H1 (cell line): ENCODE measurements around the gene IFNA16. TPM values are rescaled to one million over a fixed set of nuclear protein-coding genes. Genes with fewer than 3 reads are reported as not detected.

Source experiments
- CTCF ChIA-PET: fragments of 300-600 bp; sonication (Branson Sonifier 250); formaldehyde crosslinking; loops from one replicate; lab custom pipeline; 2021; ENCODE audit not compliant: partially characterized antibody; lab: Charles Lee
- POLR2A ChIA-PET: fragments of 300-600 bp; sonication (Branson Sonifier 250); formaldehyde crosslinking; loops from one replicate; lab custom pipeline; 2021; ENCODE audit warnings: inconsistent platforms; ENCODE audit not compliant: partially characterized antibody; lab: Charles Lee
- DNase-seq, 2 experiments: peaks; one replicate each; pipeline versions ENCODE4 v3.0.0 to v3.0.0-alpha.2; 2010 to 2022; ENCODE audit warnings: low spot score in 2 of 2, low read depth in 1 of 2, mixed read lengths in 1 of 2
- FAIRE-seq: peaks from 2 replicates; lab custom pipeline; 2011; peaks lifted over from hg19 to GRCh38; lab: Jason Lieb, UNC
- H2AFZ ChIP-seq: 2 replicates; pipeline ENCODE4 v1.8.1; 2012; ENCODE audit warnings: low read length, inconsistent platforms
- H2AK5ac ChIP-seq: 2 replicates; pipeline ENCODE4 v1.6.1; 2013; ENCODE audit warnings: low read depth, low read length
- H2BK120ac ChIP-seq: replicated peaks from 2 replicates; pipeline ENCODE3; 2013; ENCODE audit warnings: low read depth, low read length, inconsistent platforms
- H2BK12ac ChIP-seq: 2 replicates; pipeline ENCODE4 v1.6.1; 2013; ENCODE audit warnings: low read depth, low read length
- H2BK15ac ChIP-seq: 2 replicates; pipeline ENCODE4 v1.6.1; 2013; ENCODE audit warnings: low read length
- H2BK20ac ChIP-seq: 2 replicates; pipeline ENCODE4 v1.6.1; 2013; ENCODE audit warnings: low read length
- H2BK5ac ChIP-seq: 2 replicates; pipeline ENCODE4 v1.6.1; 2013; ENCODE audit warnings: low read depth, low read length
- H3K14ac ChIP-seq: 2 replicates; pipeline ENCODE4 v1.6.1; 2013; ENCODE audit warnings: inconsistent platforms; ENCODE audit not compliant: insufficient read length
- H3K18ac ChIP-seq: 2 replicates; pipeline ENCODE4 v1.6.1; 2013; ENCODE audit warnings: low read length; ENCODE audit errors: extremely low read depth
- H3K23ac ChIP-seq: 2 replicates; pipeline ENCODE4 v1.6.1; 2013; ENCODE audit warnings: inconsistent platforms; ENCODE audit not compliant: insufficient read length
- H3K23me2 ChIP-seq: 2 replicates; pipeline ENCODE4 v1.6.1; 2013; ENCODE audit warnings: low read depth, low read length
- H3K27ac ChIP-seq: 2 replicates; pipeline ENCODE4 v1.6.1; 2011; ENCODE audit warnings: low read depth, low read length, inconsistent platforms
- H3K27me3 ChIP-seq, 4 experiments: replicated peaks in 1 of 4; 1 replicate in 1 of 4; 2 replicates in 3 of 4; pipeline versions ENCODE4 v1.6.1 to v1.8.1; 2011 to 2013; ENCODE audit warnings: low read length in 3 of 4, mild to moderate bottlenecking in 3 of 4, inconsistent platforms in 2 of 4, mixed read lengths in 2 of 4, moderate library complexity in 1 of 4; ENCODE audit not compliant: control insufficient read depth in 3 of 4, insufficient read depth in 3 of 4; ENCODE audit errors: extremely low read depth in 1 of 4
- H3K36me3 ChIP-seq, 4 experiments: 2 replicates each; pipeline versions ENCODE4 v1.6.1 to v1.8.1; 2011 to 2013; ENCODE audit warnings: mild to moderate bottlenecking in 4 of 4, low read length in 3 of 4, moderate library complexity in 2 of 4, control low read depth in 1 of 4, inconsistent platforms in 1 of 4; ENCODE audit not compliant: insufficient read depth in 4 of 4, control insufficient read depth in 2 of 4
- H3K4ac ChIP-seq: replicated peaks from 2 replicates; pipeline ENCODE3; 2013; ENCODE audit warnings: low read length, low read depth, mixed read lengths, inconsistent platforms; ENCODE audit not compliant: insufficient read length
- H3K4me1 ChIP-seq, 4 experiments: replicated peaks in 1 of 4; 1 replicate in 1 of 4; 2 replicates in 3 of 4; pipeline versions ENCODE4 v1.6.1 to v1.8.1; 2011 to 2013; ENCODE audit warnings: low read length in 3 of 4, inconsistent platforms in 2 of 4, mixed read lengths in 1 of 4; ENCODE audit not compliant: insufficient read depth in 4 of 4, control insufficient read depth in 3 of 4
- H3K4me2 ChIP-seq, 2 experiments: 2 replicates each; pipeline versions ENCODE4 v1.6.1 to v1.8.1; 2011 to 2013; ENCODE audit warnings: low read depth in 2 of 2, low read length in 2 of 2, control low read depth in 1 of 2, inconsistent platforms in 1 of 2, mild to moderate bottlenecking in 1 of 2; ENCODE audit not compliant: insufficient read depth in 1 of 2
- H3K4me3 ChIP-seq, 4 experiments: fragments of 200-600, 300-600 bp in 1 of 4; sonication (generic), shearing (Covaris generic), sonication (Bioruptor Twin) in 1 of 4; 2 replicates each; pipeline versions ENCODE4 v1.5.1 to v1.8.1; 2011 to 2016; ENCODE audit warnings: low read length in 4 of 4, low read depth in 3 of 4, control low read depth in 2 of 4, inconsistent platforms in 2 of 4, mild to moderate bottlenecking in 2 of 4, mixed read lengths in 1 of 4, moderate library complexity in 1 of 4; ENCODE audit not compliant: insufficient read depth in 2 of 4; ENCODE audit errors: extremely low read depth in 1 of 4
- H3K56ac ChIP-seq: replicated peaks from 2 replicates; pipeline ENCODE3; 2013; ENCODE audit warnings: low read depth, mild to moderate bottlenecking, mixed read lengths, low read length, inconsistent platforms; ENCODE audit not compliant: insufficient read length
- H3K79me1 ChIP-seq: 2 replicates; pipeline ENCODE4 v1.6.1; 2013; ENCODE audit warnings: low read depth, low read length, control low read depth
- H3K79me2 ChIP-seq, 2 experiments: 2 replicates each; pipeline versions ENCODE4 v1.6.1 to v1.8.1; 2012 to 2013; ENCODE audit warnings: low read length in 2 of 2, mild to moderate bottlenecking in 2 of 2, inconsistent platforms in 1 of 2; ENCODE audit not compliant: insufficient read depth in 2 of 2, control insufficient read depth in 1 of 2
- H3K9ac ChIP-seq, 4 experiments: replicated peaks in 1 of 4; 1 replicate in 1 of 4; 2 replicates in 3 of 4; pipeline versions ENCODE4 v1.6.1 to v1.8.1; 2011 to 2013; ENCODE audit warnings: low read depth in 3 of 4, low read length in 3 of 4, control low read depth in 2 of 4, mild to moderate bottlenecking in 2 of 4, moderate library complexity in 2 of 4, inconsistent platforms in 1 of 4; ENCODE audit errors: extremely low read depth in 1 of 4
- H3K9me3 ChIP-seq, 2 experiments: 2 replicates each; pipeline versions ENCODE4 v1.6.1 to v1.8.1; 2012 to 2013; ENCODE audit warnings: mild to moderate bottlenecking in 2 of 2, moderate library complexity in 2 of 2, control low read depth in 1 of 2, inconsistent platforms in 1 of 2, low read depth in 1 of 2, low read length in 1 of 2, mixed read lengths in 1 of 2; ENCODE audit not compliant: insufficient read depth in 2 of 2
- H4K20me1 ChIP-seq, 2 experiments: replicated peaks in 1 of 2; 2 replicates each; pipeline versions ENCODE3 to v1.8.1; 2011 to 2013; ENCODE audit warnings: inconsistent platforms in 2 of 2, low read length in 2 of 2, mild to moderate bottlenecking in 1 of 2; ENCODE audit not compliant: insufficient read depth in 2 of 2, control insufficient read depth in 1 of 2
- H4K5ac ChIP-seq: 2 replicates; pipeline ENCODE4 v1.6.1; 2013; ENCODE audit warnings: low read length, low read depth, mixed read lengths, inconsistent platforms; ENCODE audit not compliant: insufficient read length
- H4K8ac ChIP-seq: 2 replicates; pipeline ENCODE4 v1.8.0; 2013; ENCODE audit warnings: mild to moderate bottlenecking, moderate library complexity, low read length, inconsistent platforms; ENCODE audit not compliant: insufficient read depth; ENCODE audit errors: extremely low read depth
- H4K91ac ChIP-seq: replicated peaks from 2 replicates; pipeline ENCODE3; 2013; ENCODE audit warnings: low read length, mixed read lengths, inconsistent platforms; ENCODE audit not compliant: insufficient read length
- CBX8 ChIP-seq: fragments of 300-800, 300-1000 bp; sonication (generic); IDR thresholded peaks from 2 replicates; pipeline ENCODE4 v1.7.1; 2016; ENCODE audit warnings: low read depth, low read length, borderline replicate concordance
- FOSL1 ChIP-seq: IDR thresholded peaks from 2 replicates; pipeline ENCODE4 v1.6.1; 2011; ENCODE audit warnings: mild to moderate bottlenecking, low read depth, low read length, moderate library complexity; ENCODE audit not compliant: insufficient read depth
- HDAC6 ChIP-seq: IDR thresholded peaks from one replicate; pipeline ENCODE4 v1.7.1; 2012; ENCODE audit warnings: low read depth, mild to moderate bottlenecking, inconsistent platforms, low read length, moderate library complexity
- POLR2A ChIP-seq, 2 experiments: IDR thresholded peaks; 1 replicate in 1 of 2; 2 replicates in 1 of 2; pipeline ENCODE4 v1.6.1; 2011; ENCODE audit warnings: low read depth in 2 of 2, low read length in 2 of 2, mild to moderate bottlenecking in 2 of 2; ENCODE audit errors: control extremely low read depth in 1 of 2
- TAF1 ChIP-seq: IDR thresholded peaks from 2 replicates; pipeline ENCODE4 v1.6.1; 2011; ENCODE audit warnings: mild to moderate bottlenecking, low read depth, low read length
- WGBS, 2 experiments: shearing (Covaris generic) in 1 of 2; methylation state at CpG; one replicate each; pipeline versions ENCODE4 v1.1.6 to v1.1.7; 2013 to 2015; ENCODE audit warnings: low lambda C conversion rate in 2 of 2, mixed read lengths in 2 of 2, inconsistent platforms in 1 of 2, low coverage in 1 of 2, missing lambda C conversion rate in 1 of 2; ENCODE audit not compliant: insufficient replicate concordance in 2 of 2, insufficient coverage in 1 of 2, insufficient read length in 1 of 2; ENCODE audit errors: extremely low coverage in 1 of 2, missing lambda C conversion rate in 1 of 2; 5-methylcytosine and 5-hydroxymethylcytosine counted together
- polyA plus RNA-seq, 7 experiments: library from polyadenylated mRNA; depleted of rRNA in 3 of 7; stranded (reverse) in 5 of 7; unstranded in 2 of 7; fragments of >200 nt in 5 of 7; fragments of 200-250 nt in 2 of 7; gene quantifications; 1 replicate in 5 of 7; 2 replicates in 1 of 7; 4 replicates in 1 of 7; pipeline versions ENCODE4 v1.2.1 to v1.2.3, GENCODE V29; 2011 to 2013; ENCODE audit warnings: missing spikeins in 2 of 7, mixed read lengths in 2 of 7
- total RNA-seq: library from RNA; stranded (reverse); fragmentation: NEBNext Ultra II Directional; extraction: Animal tissue kit (Norgen Biotek cat#: 25700); gene quantifications from 2 replicates; pipeline ENCODE4 v1.2.1, GENCODE V29; 2021

Gene IFNA16
- total and polyA plus RNA-seq, 2 of the 8 experiments (the other 6 are each of a cell fraction or from before 2014, with no cell fraction given): not detected

- Histone ChIP-seq H4K20me1 (no peaks in the 10 kb centered on the region), H3K36me3 (no peaks in the 10 kb centered on the region), H4K91ac (no peak overlapping the region), H3K27me3 (no peaks in the 10 kb centered on the region; a peak in 1 of 7 replicates), H3K23me2 (no peaks in the 10 kb centered on the region), H2BK20ac (no peak overlapping the region), H2BK5ac (no peak overlapping the region), H4K8ac (no peak overlapping the region), H3K56ac (no peak overlapping the region), H3K9ac (no peak overlapping the region), H2AFZ (no peak overlapping the region), H3K4me3 (no peak overlapping the region), H4K5ac (no peak overlapping the region), H2BK12ac (no peak overlapping the region), H3K79me2 (no peaks in the 10 kb centered on the region), H3K23ac (no peak overlapping the region), H3K4me1 (peaks cover 0 to 7% (median 3%) of the 10 kb centered on the region in 4 experiments; a peak in 3 of 7 replicates), H3K27ac (no peak overlapping the region), H2BK120ac (no peak overlapping the region), H3K18ac (no peak overlapping the region), H3K4me2 (no peak overlapping the region; a peak in 1 of 4 replicates), H3K79me1 (no peaks in the 10 kb centered on the region), H3K4ac (no peak overlapping the region), H3K9me3 (no peaks in the 10 kb centered on the region), H2AK5ac (no peak overlapping the region), H2BK15ac (no peak overlapping the region), H3K14ac (no peak overlapping the region)
- WGBS, 2 experiments: 87% methylated on average over 4 of the region's 4 CpGs; no CpG with 5 or more reads in 1 of the 2 experiments
- TF ChIP-seq TAF1: no peak
- TF ChIP-seq HDAC6: no peak
- no peak for TF ChIP-seq POLR2A (IDR thresholded peaks at IDR 0.05; ENCODE audit: control extremely low read depth in 1 of 2, low read depth in 2 of 2, low read length in 2 of 2)
- no peak for TF ChIP-seq CBX8
- TF ChIP-seq FOSL1: no peak
- CTCF ChIA-PET: interaction anchor here (0.6 to 5.4 kb wide), 23 partner anchors 8 to 457 kb away, joined by 3 to 53 read pairs (median 6); partner anchors contain the start of genes IFNA14 and KLHL9
- FAIRE-seq: no peak
- no peak for DNase-seq
- POLR2A ChIA-PET: no interaction called here
These were observed 34.5 kb upstream of the IFNA16 start for GRCh38 chr9:21251638-21252037.
